Neural cell (in vitro differentiated cells): ENCODE results near the gene YIPF5. TPM values are rescaled to one million over a fixed set of nuclear protein-coding genes. Genes with fewer than 3 reads are reported as not detected.

ENCODE experiments used
- H2AFZ ChIP-seq: fragments of 200-600, 300-800 bp; sonication (generic), shearing (Covaris generic); 2 replicates; pipeline ENCODE4 v1.6.0; 2014; ENCODE audit warnings: low read depth, mild to moderate bottlenecking, antibody characterized with exemption, low read length, moderate library complexity
- H3F3A ChIP-seq: fragments of 200-600 bp; shearing (Covaris generic); 2 replicates; pipeline ENCODE4 v1.6.1; 2016; ENCODE audit warnings: mild to moderate bottlenecking, moderate library complexity, mixed read lengths, antibody characterized with exemption, low read length; ENCODE audit not compliant: insufficient read depth, poor library complexity, severe bottlenecking
- H3K27ac ChIP-seq: fragments of 200-600, 300-800 bp; sonication (generic), shearing (Covaris generic); 2 replicates; pipeline ENCODE4 v1.5.1; 2014; ENCODE audit warnings: mild to moderate bottlenecking, low read length, moderate library complexity
- H3K27me3 ChIP-seq: fragments of 300-800, 200-600 bp; sonication (generic), shearing (Covaris generic); 2 replicates; pipeline ENCODE4 v1.6.0; 2014; ENCODE audit warnings: mild to moderate bottlenecking, low read depth, low read length, moderate library complexity; ENCODE audit not compliant: insufficient read depth
- H3K36me3 ChIP-seq: fragments of 300-800, 200-600 bp; sonication (generic), shearing (Covaris generic); 2 replicates; pipeline ENCODE4 v1.5.1; 2014; ENCODE audit warnings: mild to moderate bottlenecking, antibody characterized with exemption, low read length, moderate library complexity; ENCODE audit not compliant: insufficient read depth
- H3K4me2 ChIP-seq: fragments of 300-800, 200-600 bp; sonication (generic), shearing (Covaris generic); 2 replicates; pipeline ENCODE4 v1.6.0; 2014; ENCODE audit warnings: mild to moderate bottlenecking, low read length
- H3K4me3 ChIP-seq: fragments of 300-800, 200-600 bp; sonication (generic), shearing (Covaris generic); 2 replicates; pipeline ENCODE4 v1.5.1; 2014; ENCODE audit warnings: mild to moderate bottlenecking, low read length, moderate library complexity
- H3K79me2 ChIP-seq: fragments of 200-600 bp; shearing (Covaris generic); replicated peaks from 2 replicates; pipeline ENCODE4 v1.6.0; 2014; ENCODE audit warnings: mild to moderate bottlenecking, low read length, moderate library complexity; ENCODE audit not compliant: insufficient read depth
- H3K9ac ChIP-seq: fragments of 300-800, 200-600 bp; sonication (generic), shearing (Covaris generic); 2 replicates; pipeline ENCODE4 v1.6.1; 2016; ENCODE audit warnings: mild to moderate bottlenecking, low read length, mixed read lengths
- H3K9me2 ChIP-seq: fragments of 200-600 bp; shearing (Covaris generic); 2 replicates; pipeline ENCODE4 v1.6.1; 2016; ENCODE audit warnings: mild to moderate bottlenecking, low read length, mixed read lengths; ENCODE audit not compliant: insufficient read depth
- H3K9me3 ChIP-seq: fragments of 200-600, 300-800 bp; sonication (generic), shearing (Covaris generic); 2 replicates; pipeline ENCODE4 v1.6.1; 2016; ENCODE audit warnings: mild to moderate bottlenecking, mixed run types, low read length, moderate library complexity, mixed read lengths
- H4K20me1 ChIP-seq: fragments of 200-600 bp; shearing (Covaris generic); 2 replicates; pipeline ENCODE4 v1.6.1; 2016; ENCODE audit warnings: mild to moderate bottlenecking, mixed run types; ENCODE audit not compliant: insufficient read depth
- EP300 ChIP-seq: fragments of 450-650 bp; conservative IDR thresholded peaks from 2 replicates; pipeline ENCODE4 v1.6.1; 2014; ENCODE audit warnings: antibody characterized with exemption, mild to moderate bottlenecking, moderate library complexity; ENCODE audit not compliant: poor library complexity, severe bottlenecking
- EZH2 ChIP-seq: fragments of 200-600, 300-800 bp; shearing (Covaris generic), sonication (generic); IDR thresholded peaks from 2 replicates; pipeline ENCODE4 v1.6.1; 2014; ENCODE audit warnings: antibody characterized with exemption, low read length, borderline replicate concordance, mild to moderate bottlenecking; ENCODE audit not compliant: insufficient read depth, poor library complexity, severe bottlenecking
- MXI1 ChIP-seq: fragments of 450-650 bp; conservative IDR thresholded peaks from 2 replicates; pipeline ENCODE4 v1.6.1; 2014; ENCODE audit warnings: antibody characterized with exemption, mild to moderate bottlenecking; ENCODE audit not compliant: poor library complexity, severe bottlenecking
- POLR2AphosphoS5 ChIP-seq: IDR thresholded peaks from 2 replicates; pipeline ENCODE4 v1.6.1; 2012
- RAD21 ChIP-seq: fragments of 450-650 bp; conservative IDR thresholded peaks from 2 replicates; pipeline ENCODE4 v1.6.1; 2014; ENCODE audit warnings: antibody characterized with exemption, mild to moderate bottlenecking, moderate library complexity
- SMC3 ChIP-seq: fragments of 450-650 bp; conservative IDR thresholded peaks from 2 replicates; pipeline ENCODE4 v1.6.1; 2014; ENCODE audit warnings: antibody characterized with exemption, mild to moderate bottlenecking, moderate library complexity; ENCODE audit not compliant: poor library complexity
- TAF1 ChIP-seq: IDR thresholded peaks from 2 replicates; pipeline ENCODE4 v1.6.1; 2012; ENCODE audit warnings: low read depth
- polyA plus RNA-seq: library from polyadenylated mRNA; depleted of rRNA; stranded (reverse); fragments of >200 nt; gene quantifications from 2 replicates; pipeline ENCODE4 v1.2.3, GENCODE V29; 2014
- TF ChIP-seq, protein P1 (sequence below): IDR thresholded peaks from 2 replicates; pipeline ENCODE4 v1.6.1; 2012; ENCODE audit warnings: borderline replicate concordance
- TF ChIP-seq, protein P2 (sequence below): fragments of 450-650 bp; IDR thresholded peaks from 2 replicates; pipeline ENCODE4 v1.5.1; 2014; ENCODE audit warnings: antibody characterized with exemption, mild to moderate bottlenecking, moderate library complexity; ENCODE audit not compliant: poor library complexity, severe bottlenecking

The YIPF5 gene
- polyA plus RNA-seq, 1 donor from 2014 or later = 59.6 TPM

DNA sequence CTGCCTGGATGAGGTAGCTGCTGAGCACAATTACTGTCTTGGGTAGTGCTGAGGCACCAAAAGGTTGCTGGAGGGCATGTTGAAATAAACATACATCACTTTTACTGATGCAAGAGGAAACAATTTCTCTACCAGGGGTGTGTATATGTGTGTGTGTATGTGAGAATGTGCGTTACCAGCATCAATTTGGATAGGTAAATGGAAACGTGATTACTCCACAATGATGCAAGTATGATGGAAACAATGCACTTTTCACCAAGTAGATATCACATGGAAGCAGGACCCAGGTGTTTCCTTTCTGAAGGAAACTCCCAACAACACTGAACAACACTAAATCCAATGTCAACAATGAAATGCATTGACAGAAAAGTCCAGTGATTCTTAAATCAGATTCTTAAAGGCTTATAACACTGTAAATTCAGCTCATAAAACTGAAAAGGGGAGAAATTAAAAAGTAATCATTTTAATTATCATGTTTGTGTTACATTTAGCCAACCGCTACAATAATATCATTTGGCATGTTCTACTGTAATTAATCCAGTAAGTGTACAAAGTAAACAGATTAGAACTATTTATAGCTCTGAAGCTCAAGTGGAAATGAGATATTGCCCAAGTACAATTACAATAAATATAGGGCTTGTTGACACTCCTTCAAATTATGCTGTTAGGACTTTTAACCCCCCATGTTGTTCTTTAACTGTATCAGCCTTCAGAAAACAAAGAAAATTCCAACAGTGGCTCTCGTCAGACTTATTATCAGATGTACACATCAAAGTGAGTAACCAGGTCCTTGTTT lies 25.3 kb downstream of the YIPF5 start:
- no peaks in the 10 kb centered on the region for H3K27me3 ChIP-seq
- H3K4me3 ChIP-seq = no peak overlapping the region
- no peak overlapping the region for H3K4me2 ChIP-seq
- no peaks in the 10 kb centered on the region for H4K20me1 ChIP-seq
- H3K79me2 ChIP-seq = no peaks in the 10 kb centered on the region
- no peak overlapping the region for H3K9ac ChIP-seq
- no peaks in the 10 kb centered on the region for H3K9me3 ChIP-seq
- H3K36me3 ChIP-seq = no peaks in the 10 kb centered on the region
- H3F3A ChIP-seq = no peaks in the 10 kb centered on the region
- no peaks in the 10 kb centered on the region for H3K9me2 ChIP-seq
- H3K27ac ChIP-seq = no peak overlapping the region
- no peak overlapping the region for H2AFZ ChIP-seq
- no peak for TF ChIP-seq RAD21
- no peak for TF ChIP-seq MXI1
- TF ChIP-seq TAF1 = no peak
- TF ChIP-seq EP300 = no peak
- TF ChIP-seq SMC3 = no peak
- TF ChIP-seq, protein P1, sequence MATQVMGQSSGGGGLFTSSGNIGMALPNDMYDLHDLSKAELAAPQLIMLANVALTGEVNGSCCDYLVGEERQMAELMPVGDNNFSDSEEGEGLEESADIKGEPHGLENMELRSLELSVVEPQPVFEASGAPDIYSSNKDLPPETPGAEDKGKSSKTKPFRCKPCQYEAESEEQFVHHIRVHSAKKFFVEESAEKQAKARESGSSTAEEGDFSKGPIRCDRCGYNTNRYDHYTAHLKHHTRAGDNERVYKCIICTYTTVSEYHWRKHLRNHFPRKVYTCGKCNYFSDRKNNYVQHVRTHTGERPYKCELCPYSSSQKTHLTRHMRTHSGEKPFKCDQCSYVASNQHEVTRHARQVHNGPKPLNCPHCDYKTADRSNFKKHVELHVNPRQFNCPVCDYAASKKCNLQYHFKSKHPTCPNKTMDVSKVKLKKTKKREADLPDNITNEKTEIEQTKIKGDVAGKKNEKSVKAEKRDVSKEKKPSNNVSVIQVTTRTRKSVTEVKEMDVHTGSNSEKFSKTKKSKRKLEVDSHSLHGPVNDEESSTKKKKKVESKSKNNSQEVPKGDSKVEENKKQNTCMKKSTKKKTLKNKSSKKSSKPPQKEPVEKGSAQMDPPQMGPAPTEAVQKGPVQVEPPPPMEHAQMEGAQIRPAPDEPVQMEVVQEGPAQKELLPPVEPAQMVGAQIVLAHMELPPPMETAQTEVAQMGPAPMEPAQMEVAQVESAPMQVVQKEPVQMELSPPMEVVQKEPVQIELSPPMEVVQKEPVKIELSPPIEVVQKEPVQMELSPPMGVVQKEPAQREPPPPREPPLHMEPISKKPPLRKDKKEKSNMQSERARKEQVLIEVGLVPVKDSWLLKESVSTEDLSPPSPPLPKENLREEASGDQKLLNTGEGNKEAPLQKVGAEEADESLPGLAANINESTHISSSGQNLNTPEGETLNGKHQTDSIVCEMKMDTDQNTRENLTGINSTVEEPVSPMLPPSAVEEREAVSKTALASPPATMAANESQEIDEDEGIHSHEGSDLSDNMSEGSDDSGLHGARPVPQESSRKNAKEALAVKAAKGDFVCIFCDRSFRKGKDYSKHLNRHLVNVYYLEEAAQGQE = no peak
- no peak for TF ChIP-seq EZH2
- no peak for TF ChIP-seq POLR2AphosphoS5
- TF ChIP-seq, protein P2, sequence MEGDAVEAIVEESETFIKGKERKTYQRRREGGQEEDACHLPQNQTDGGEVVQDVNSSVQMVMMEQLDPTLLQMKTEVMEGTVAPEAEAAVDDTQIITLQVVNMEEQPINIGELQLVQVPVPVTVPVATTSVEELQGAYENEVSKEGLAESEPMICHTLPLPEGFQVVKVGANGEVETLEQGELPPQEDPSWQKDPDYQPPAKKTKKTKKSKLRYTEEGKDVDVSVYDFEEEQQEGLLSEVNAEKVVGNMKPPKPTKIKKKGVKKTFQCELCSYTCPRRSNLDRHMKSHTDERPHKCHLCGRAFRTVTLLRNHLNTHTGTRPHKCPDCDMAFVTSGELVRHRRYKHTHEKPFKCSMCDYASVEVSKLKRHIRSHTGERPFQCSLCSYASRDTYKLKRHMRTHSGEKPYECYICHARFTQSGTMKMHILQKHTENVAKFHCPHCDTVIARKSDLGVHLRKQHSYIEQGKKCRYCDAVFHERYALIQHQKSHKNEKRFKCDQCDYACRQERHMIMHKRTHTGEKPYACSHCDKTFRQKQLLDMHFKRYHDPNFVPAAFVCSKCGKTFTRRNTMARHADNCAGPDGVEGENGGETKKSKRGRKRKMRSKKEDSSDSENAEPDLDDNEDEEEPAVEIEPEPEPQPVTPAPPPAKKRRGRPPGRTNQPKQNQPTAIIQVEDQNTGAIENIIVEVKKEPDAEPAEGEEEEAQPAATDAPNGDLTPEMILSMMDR = no peak

DNA sequence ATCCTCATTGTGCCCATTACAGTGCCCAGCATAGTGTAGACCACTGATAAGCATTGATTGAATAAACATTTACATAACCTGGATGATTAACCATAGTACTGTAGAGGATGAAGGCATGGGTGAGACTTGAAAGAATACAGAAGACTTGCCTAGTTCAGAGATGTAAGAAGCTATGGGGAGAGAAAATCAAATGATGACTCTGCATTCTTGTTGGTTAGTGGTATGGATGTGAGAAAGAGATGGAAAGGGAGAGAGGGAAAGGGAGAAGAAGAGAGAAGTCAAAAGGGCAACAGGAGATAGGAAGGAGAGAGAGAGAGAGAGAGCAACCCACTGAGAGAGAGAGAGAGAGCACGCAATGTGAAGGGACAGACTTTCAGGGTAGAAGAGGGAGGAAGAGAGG lies 26.8 kb downstream of the YIPF5 start:
- H3K9ac ChIP-seq = no peak overlapping the region
- TF ChIP-seq EP300 = no peak
- no peak for TF ChIP-seq RAD21
- no peak for TF ChIP-seq POLR2AphosphoS5
- no peaks in the 10 kb centered on the region for H3K79me2 ChIP-seq
- H3K4me2 ChIP-seq = no peak overlapping the region
- no peaks in the 10 kb centered on the region for H3K9me2 ChIP-seq
- H3K27me3 ChIP-seq = no peaks in the 10 kb centered on the region
- H3K9me3 ChIP-seq = no peaks in the 10 kb centered on the region
- no peak overlapping the region for H3K27ac ChIP-seq
- no peaks in the 10 kb centered on the region for H4K20me1 ChIP-seq
- no peaks in the 10 kb centered on the region for H3F3A ChIP-seq
- H2AFZ ChIP-seq = no peak overlapping the region
- H3K4me3 ChIP-seq = no peak overlapping the region
- H3K36me3 ChIP-seq = no peaks in the 10 kb centered on the region
